DMS 273 (cell line): ENCODE data around the gene MBD3.
"Not testable (repeated sequence)": the region's sequence is repeated elsewhere in the genome, so short reads cannot be mapped to it uniquely, and the experiment has no call there.

Source experiments
- DNase-seq: peaks from one replicate; lab custom pipeline; 2025; ENCODE audit not compliant: unreplicated experiment; lab: John Stamatoyannopoulos, UW

MBD3 gene

GRCh38 chr19:1592755-1593500, at the start of gene MBD3:
Gene MBD3, minus strand, starts transcription at chr19:1592865. Its CDS starts 234 bp downstream, at chr19:1592631.
- peak; percentile 98 for DNase-seq

- not testable (repeated sequence) for DNase-seq
Observed at GRCh38 chr19:1640893-1641448, 48.3 kb upstream of the MBD3 start.

- DNase-seq, result no peak
Observed at GRCh38 chr19:1636325-1637236, 43.9 kb upstream of the MBD3 start.

- no peak for DNase-seq
Observed at GRCh38 chr19:1634938-1635243, 42.2 kb upstream of the MBD3 start.

GRCh38 chr19:1634242-1634937, 41.7 kb upstream of the MBD3 start:
- peak; percentile 78 for DNase-seq

- no peak for DNase-seq
Observed at GRCh38 chr19:1633269-1633826, 40.7 kb upstream of the MBD3 start.

GRCh38 chr19:1632462-1633268, 40.0 kb upstream of the MBD3 start:
- no peak for DNase-seq

- no peak for DNase-seq
Observed at GRCh38 chr19:1631557-1632100, 39.0 kb upstream of the MBD3 start.

GRCh38 chr19:1630811-1631210, 38.1 kb upstream of the MBD3 start:
- DNase-seq, result no peak

GRCh38 chr19:1630012-1630411, 37.3 kb upstream of the MBD3 start:
- no peak for DNase-seq

GRCh38 chr19:1629256-1629808, 36.7 kb upstream of the MBD3 start:
- DNase-seq, result no peak

- no peak for DNase-seq
Observed at GRCh38 chr19:1627194-1627593, 34.5 kb upstream of the MBD3 start.

- no peak for DNase-seq
Observed at GRCh38 chr19:1626417-1627010, 33.8 kb upstream of the MBD3 start.

GRCh38 chr19:1624458-1624857, 31.8 kb upstream of the MBD3 start:
- DNase-seq, result peak; percentile 70

- no peak for DNase-seq
Observed at GRCh38 chr19:1622541-1622940, 29.9 kb upstream of the MBD3 start.

- DNase-seq, result no peak
Observed at GRCh38 chr19:1622007-1622406, 29.3 kb upstream of the MBD3 start.

GRCh38 chr19:1621574-1621973, 28.9 kb upstream of the MBD3 start:
- no peak for DNase-seq

- DNase-seq, result no peak
Observed at GRCh38 chr19:1621021-1621420, 28.4 kb upstream of the MBD3 start.

- DNase-seq, result no peak
Observed at GRCh38 chr19:1620502-1620901, 27.8 kb upstream of the MBD3 start.
